Glutamatergic neuron (in vitro differentiated cells): ENCODE results near the gene ZNF200. TPM values are rescaled to one million over a fixed set of nuclear protein-coding genes. Genes with fewer than 3 reads are reported as not detected.

Source experiments
- DNase-seq: peaks from one replicate; pipeline ENCODE4 v3.0.0; 2022
- H3K27ac Mint-ChIP-seq: one replicate; pipeline ENCODE4 v1.8.0; 2020; ENCODE audit warnings: mild to moderate bottlenecking, mixed read lengths, inconsistent platforms; ENCODE audit not compliant: unreplicated experiment
- H3K27me3 Mint-ChIP-seq: one replicate; pipeline ENCODE4 v1.8.0; 2020; ENCODE audit warnings: mild to moderate bottlenecking, moderate library complexity, mixed read lengths, inconsistent platforms; ENCODE audit not compliant: unreplicated experiment
- H3K36me3 Mint-ChIP-seq: one replicate; pipeline ENCODE4 v1.8.0; 2020; ENCODE audit warnings: mild to moderate bottlenecking, mixed read lengths, inconsistent platforms; ENCODE audit not compliant: unreplicated experiment
- H3K4me1 Mint-ChIP-seq: one replicate; pipeline ENCODE4 v1.8.0; 2020; ENCODE audit warnings: mild to moderate bottlenecking, low read depth, mixed read lengths, inconsistent platforms; ENCODE audit not compliant: unreplicated experiment
- H3K4me3 Mint-ChIP-seq: one replicate; pipeline ENCODE4 v1.8.0; 2020; ENCODE audit warnings: mild to moderate bottlenecking, mixed read lengths, inconsistent platforms; ENCODE audit not compliant: unreplicated experiment
- H3K9me3 Mint-ChIP-seq: one replicate; pipeline ENCODE4 v1.8.0; 2020; ENCODE audit warnings: mild to moderate bottlenecking, moderate library complexity, mixed read lengths, inconsistent platforms; ENCODE audit not compliant: unreplicated experiment
- CTCF ChIP-seq: fragments of 200-600 bp; sonication (generic); IDR thresholded peaks from one replicate; pipeline ENCODE4 v1.5.0; 2021; ENCODE audit not compliant: partially characterized antibody, unreplicated experiment
- total RNA-seq: library from RNA; stranded (reverse); fragmentation: NEBNext Ultra II Directional; extraction: Animal tissue kit (Norgen Biotek cat#: 25700); gene quantifications from one replicate; pipeline ENCODE4 v1.2.1, GENCODE V29; 2021; ENCODE audit not compliant: unreplicated experiment

The ZNF200 gene
- total RNA-seq, 1 donor from 2014 or later, result 12.2 TPM

- Mint-ChIP-seq H3K27me3 (peaks cover 3% of the 10 kb centered on the region), H3K4me1 (no peaks in the 10 kb centered on the region), H3K27ac (no peak overlapping the region), H3K36me3 (no peaks in the 10 kb centered on the region), H3K4me3 (no peak overlapping the region), H3K9me3 (peaks cover 1% of the 10 kb centered on the region)
- no peak for TF ChIP-seq CTCF
- no peak for DNase-seq
These were observed 22.0 kb upstream of the ZNF200 start for GRCh38 chr16:3256866-3257465.

GRCh38 chr16:3256146-3256865, 21.3 kb upstream of the ZNF200 start, which contains the start of gene MEFV:
MEFV (minus strand) TSS chr16:3256633; CDS start chr16:3256587, 46 bp downstream.
- no peak for TF ChIP-seq CTCF
- H3K27me3 Mint-ChIP-seq, result peaks cover 3% of the 10 kb centered on the region
- H3K36me3 Mint-ChIP-seq, result no peaks in the 10 kb centered on the region
- no peaks in the 10 kb centered on the region for H3K4me1 Mint-ChIP-seq
- H3K27ac Mint-ChIP-seq, result no peak within 1 kb of the TSS
- no peak within 1 kb of the TSS for H3K4me3 Mint-ChIP-seq
- no peak for DNase-seq
- peaks cover 1% of the 10 kb centered on the region for H3K9me3 Mint-ChIP-seq

GRCh38 chr16:3254309-3254708, 19.4 kb upstream of the ZNF200 start:
- no peak overlapping the region for H3K27ac Mint-ChIP-seq
- H3K4me1 Mint-ChIP-seq, result no peaks in the 10 kb centered on the region
- H3K9me3 Mint-ChIP-seq, result peaks cover 1% of the 10 kb centered on the region
- no peak for TF ChIP-seq CTCF
- H3K36me3 Mint-ChIP-seq, result no peaks in the 10 kb centered on the region
- no peak overlapping the region for H3K4me3 Mint-ChIP-seq
- DNase-seq, result no peak
- H3K27me3 Mint-ChIP-seq, result peaks cover 3% of the 10 kb centered on the region

- no peaks in the 10 kb centered on the region for H3K36me3 Mint-ChIP-seq
- H3K4me1 Mint-ChIP-seq, result no peaks in the 10 kb centered on the region
- no peak overlapping the region for H3K27ac Mint-ChIP-seq
- H3K9me3 Mint-ChIP-seq, result peaks cover 1% of the 10 kb centered on the region
- H3K4me3 Mint-ChIP-seq, result no peak overlapping the region
- no peaks in the 10 kb centered on the region for H3K27me3 Mint-ChIP-seq
- TF ChIP-seq CTCF, result no peak
- no peak for DNase-seq
These were observed 18.0 kb upstream of the ZNF200 start for GRCh38 chr16:3252967-3253366.

- H3K4me1 Mint-ChIP-seq, result no peaks in the 10 kb centered on the region
- no peaks in the 10 kb centered on the region for H3K27me3 Mint-ChIP-seq
- H3K36me3 Mint-ChIP-seq, result no peaks in the 10 kb centered on the region
- TF ChIP-seq CTCF, result no peak
- H3K27ac Mint-ChIP-seq, result no peak overlapping the region
- H3K9me3 Mint-ChIP-seq, result peaks cover 1% of the 10 kb centered on the region
- DNase-seq, result no peak
- H3K4me3 Mint-ChIP-seq, result no peak overlapping the region
These were observed 14.5 kb upstream of the ZNF200 start for GRCh38 chr16:3249451-3249850.
